ENCODE data around the gene OVOL3. TPM values are rescaled to one million over a fixed set of nuclear protein-coding genes. Genes with fewer than 3 reads are reported as not detected.

The OVOL3 gene
- total RNA-seq, 6 donors from 2014 or later, result not detected

DNA sequence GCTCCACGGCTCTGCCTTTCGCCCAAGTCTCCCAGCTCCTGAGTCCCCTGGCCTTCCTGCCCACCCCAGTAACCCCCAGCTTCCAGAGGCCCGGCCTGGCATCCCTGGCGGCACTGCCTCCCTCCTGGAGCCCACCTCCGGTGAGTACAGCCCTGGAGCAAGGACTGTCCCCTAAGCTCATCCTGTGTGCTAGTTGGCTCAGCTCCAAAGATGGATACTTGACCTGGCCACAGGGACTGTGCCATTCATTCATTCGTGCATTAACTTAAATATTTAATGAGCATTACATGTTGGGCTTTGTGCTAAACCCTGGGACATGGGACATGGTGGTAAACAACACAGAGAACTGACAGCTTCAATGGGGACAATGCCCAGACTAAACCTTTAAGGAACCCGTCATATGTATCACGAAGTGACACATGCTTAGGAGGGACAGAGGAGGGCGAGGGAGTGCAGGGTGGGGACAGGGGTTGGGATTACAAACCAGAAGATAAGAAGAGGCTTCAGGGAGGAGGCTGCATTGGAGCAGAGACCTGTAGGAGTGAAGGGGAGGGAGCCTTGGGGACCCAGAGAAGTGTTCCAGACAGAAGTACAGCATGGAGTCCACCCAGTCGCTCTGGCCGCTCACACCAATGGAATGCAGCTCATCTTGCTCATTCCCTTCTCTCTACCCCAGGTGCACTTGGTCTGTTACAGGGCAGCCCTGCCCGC, 6.9 kb upstream of the OVOL3 start:
- no peaks in the 10 kb centered on the region for H3K9me3 ChIP-seq
- H3K27me3 ChIP-seq, result no peaks in the 10 kb centered on the region
- H3K27ac ChIP-seq, result no peak overlapping the region
- H3K4me1 ChIP-seq, result peaks cover 0 to 7% (median 0%) of the 10 kb centered on the region in 4 donors
- H3K36me3 ChIP-seq, result peaks cover 0 to 15% (median 6%) of the 10 kb centered on the region in 4 donors
- no peak overlapping the region for H3K4me3 ChIP-seq
- TF ChIP-seq EP300 (IDR thresholded peaks at IDR 0.05) (no peak), POLR2AphosphoS5 (IDR thresholded peaks at IDR 0.05) (no peak), POLR2A (IDR thresholded peaks at IDR 0.05) (no peak)
- TF ChIP-seq, protein P1, sequence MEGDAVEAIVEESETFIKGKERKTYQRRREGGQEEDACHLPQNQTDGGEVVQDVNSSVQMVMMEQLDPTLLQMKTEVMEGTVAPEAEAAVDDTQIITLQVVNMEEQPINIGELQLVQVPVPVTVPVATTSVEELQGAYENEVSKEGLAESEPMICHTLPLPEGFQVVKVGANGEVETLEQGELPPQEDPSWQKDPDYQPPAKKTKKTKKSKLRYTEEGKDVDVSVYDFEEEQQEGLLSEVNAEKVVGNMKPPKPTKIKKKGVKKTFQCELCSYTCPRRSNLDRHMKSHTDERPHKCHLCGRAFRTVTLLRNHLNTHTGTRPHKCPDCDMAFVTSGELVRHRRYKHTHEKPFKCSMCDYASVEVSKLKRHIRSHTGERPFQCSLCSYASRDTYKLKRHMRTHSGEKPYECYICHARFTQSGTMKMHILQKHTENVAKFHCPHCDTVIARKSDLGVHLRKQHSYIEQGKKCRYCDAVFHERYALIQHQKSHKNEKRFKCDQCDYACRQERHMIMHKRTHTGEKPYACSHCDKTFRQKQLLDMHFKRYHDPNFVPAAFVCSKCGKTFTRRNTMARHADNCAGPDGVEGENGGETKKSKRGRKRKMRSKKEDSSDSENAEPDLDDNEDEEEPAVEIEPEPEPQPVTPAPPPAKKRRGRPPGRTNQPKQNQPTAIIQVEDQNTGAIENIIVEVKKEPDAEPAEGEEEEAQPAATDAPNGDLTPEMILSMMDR (IDR thresholded peaks at IDR 0.05), result no peak
- 91 to 98% methylated on average over 9 to 12 of the region's 12 CpGs for WGBS, 2 donors
- ATAC-seq (ENCODE audit: low FRiP score in 2 of 2) (no peak), DNase-seq (no peak)

DNA sequence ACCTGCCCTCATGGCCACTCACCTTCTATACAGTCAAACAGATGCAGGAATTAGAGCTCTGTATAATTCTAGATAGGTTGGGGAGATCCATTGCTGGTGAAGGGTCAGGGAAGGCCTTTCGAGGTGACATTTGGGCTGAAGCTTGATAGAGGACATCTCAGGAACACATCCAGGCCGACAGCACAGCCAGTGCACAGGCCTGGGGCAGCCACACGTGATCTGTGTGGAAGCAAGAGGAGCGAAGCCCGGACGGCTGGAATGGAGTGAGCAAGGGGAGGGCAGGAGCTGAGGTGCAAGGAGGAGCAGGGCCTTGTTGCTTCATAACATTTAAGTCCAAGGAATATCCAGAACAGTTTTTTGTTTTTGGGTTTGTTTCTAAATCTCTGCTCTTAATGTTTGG, 4.5 kb upstream of the OVOL3 start:
- DNase-seq, result no peak
- TF ChIP-seq, protein P1 (IDR thresholded peaks at IDR 0.05), result no peak
- TF ChIP-seq POLR2A (IDR thresholded peaks at IDR 0.05) (no peak), POLR2AphosphoS5 (IDR thresholded peaks at IDR 0.05) (no peak), EP300 (IDR thresholded peaks at IDR 0.05) (no peak)
- H3K4me3 ChIP-seq, result no peak overlapping the region
- WGBS, 2 donors, result 87 to 91% methylated on average over 6 of the region's 6 CpGs
- no peaks in the 10 kb centered on the region for H3K27me3 ChIP-seq
- no peak for ATAC-seq (ENCODE audit: low FRiP score in 2 of 2)
- H3K36me3 ChIP-seq, result peaks cover 0 to 25% (median 15%) of the 10 kb centered on the region in 4 donors
- no peaks in the 10 kb centered on the region for H3K9me3 ChIP-seq
- no peaks in the 10 kb centered on the region for H3K4me1 ChIP-seq
- H3K27ac ChIP-seq, result no peak overlapping the region

DNA sequence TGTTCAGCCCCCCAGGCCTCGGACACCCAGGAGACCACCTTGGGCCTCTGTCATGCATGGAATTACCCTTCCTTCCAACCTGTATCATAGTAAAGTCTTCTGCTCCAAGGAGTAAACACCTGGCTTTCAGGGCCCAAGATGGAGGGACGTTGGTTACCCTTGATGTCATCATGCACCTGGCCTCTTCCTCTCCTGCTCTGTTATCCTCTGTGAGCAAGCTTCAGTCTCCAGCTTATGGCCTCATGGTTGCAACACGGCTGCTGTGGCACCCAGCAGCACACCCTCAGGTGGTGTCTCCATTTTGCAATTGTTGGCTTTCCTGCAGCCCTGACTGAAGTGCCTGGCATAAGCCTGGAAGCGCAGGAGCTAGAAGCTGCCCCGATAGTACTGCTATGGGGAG, 4.0 kb upstream of the OVOL3 start:
- H3K4me1 ChIP-seq, result no peaks in the 10 kb centered on the region
- H3K4me3 ChIP-seq, result no peak overlapping the region
- no peaks in the 10 kb centered on the region for H3K27me3 ChIP-seq
- 88 to 95% methylated on average over 2 to 4 of the region's 5 CpGs for WGBS, 2 donors
- H3K27ac ChIP-seq, result no peak overlapping the region
- DNase-seq, result no peak
- TF ChIP-seq EP300 (IDR thresholded peaks at IDR 0.05), result no peak
- TF ChIP-seq POLR2AphosphoS5 (IDR thresholded peaks at IDR 0.05), result no peak
- no peak for TF ChIP-seq POLR2A (IDR thresholded peaks at IDR 0.05)
- TF ChIP-seq, protein P1 (IDR thresholded peaks at IDR 0.05), result no peak
- no peaks in the 10 kb centered on the region for H3K9me3 ChIP-seq
- no peak for ATAC-seq (ENCODE audit: low FRiP score in 2 of 2)
- H3K36me3 ChIP-seq, result peaks cover 0 to 30% (median 17%) of the 10 kb centered on the region in 4 donors

DNA sequence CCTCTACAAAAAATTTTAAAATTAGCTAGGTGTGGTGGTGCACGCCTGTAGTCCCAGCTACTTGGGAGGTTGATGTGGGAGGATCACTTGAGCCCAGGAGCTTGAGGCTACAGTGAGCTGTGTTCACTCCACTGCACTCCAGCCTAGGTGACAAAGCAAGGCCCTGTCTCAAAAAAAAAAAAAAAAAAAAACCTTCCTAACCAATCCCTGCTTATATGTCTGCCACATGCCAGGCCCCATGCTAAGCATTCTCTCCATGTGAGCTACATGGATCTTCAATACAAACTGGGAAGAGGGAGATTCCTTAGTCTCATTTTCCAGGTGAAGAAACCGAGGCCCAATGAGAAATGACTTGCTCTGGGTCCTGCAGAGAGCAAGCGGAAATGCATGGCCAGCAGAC, 2.3 kb upstream of the OVOL3 start:
- H3K9me3 ChIP-seq, result no peaks in the 10 kb centered on the region
- no peak for TF ChIP-seq EP300 (IDR thresholded peaks at IDR 0.05)
- TF ChIP-seq, protein P1 (IDR thresholded peaks at IDR 0.05), result no peak
- TF ChIP-seq POLR2AphosphoS5 (IDR thresholded peaks at IDR 0.05), result no peak
- H3K4me3 ChIP-seq, result no peak overlapping the region
- ATAC-seq (ENCODE audit: low FRiP score in 2 of 2) (no peak), DNase-seq (no peak)
- WGBS, 2 donors, result 86 to 97% methylated on average over 3 of the region's 3 CpGs
- no peak overlapping the region for H3K27ac ChIP-seq
- H3K27me3 ChIP-seq, result no peaks in the 10 kb centered on the region
- peaks cover 3 to 7% (median 4%) of the 10 kb centered on the region in 4 donors for H3K4me1 ChIP-seq
- peaks cover 0 to 47% (median 24%) of the 10 kb centered on the region in 4 donors for H3K36me3 ChIP-seq

DNA sequence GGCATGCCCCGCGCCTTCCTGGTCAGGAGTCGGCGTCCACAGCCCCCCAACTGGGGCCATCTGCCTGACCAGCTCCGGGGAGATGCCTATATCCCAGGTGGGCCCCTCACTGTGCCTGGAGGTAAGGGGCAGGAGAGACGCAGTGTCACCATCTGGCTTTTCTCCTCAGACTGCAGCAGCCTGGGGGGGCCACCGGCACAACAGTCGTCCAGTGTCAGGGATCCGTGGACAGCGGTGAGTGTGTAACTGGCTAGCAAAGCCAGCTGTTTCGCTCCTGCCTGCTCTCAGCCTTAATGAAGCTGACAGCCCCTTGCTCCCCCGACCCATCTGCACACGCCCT, 227 bp downstream of the OVOL3 start:
- WGBS, 2 donors, result 79 to 90% methylated on average over 6 to 13 of the region's 13 CpGs
- DNase-seq (no peak), ATAC-seq (ENCODE audit: low FRiP score in 2 of 2) (no peak)
- H3K27me3 ChIP-seq, result no peaks in the 10 kb centered on the region
- H3K27ac ChIP-seq, result no peak overlapping the region
- H3K4me1 ChIP-seq, result peaks cover 14 to 20% (median 15%) of the 10 kb centered on the region in 4 donors
- H3K4me3 ChIP-seq, result no peak overlapping the region
- TF ChIP-seq POLR2AphosphoS5 (IDR thresholded peaks at IDR 0.05), result no peak
- TF ChIP-seq, protein P1 (IDR thresholded peaks at IDR 0.05), result no peak
- no peak for TF ChIP-seq EP300 (IDR thresholded peaks at IDR 0.05)
- no peak for TF ChIP-seq POLR2A (IDR thresholded peaks at IDR 0.05)
- peaks cover 0 to 39% (median 20%) of the 10 kb centered on the region in 4 donors for H3K36me3 ChIP-seq
- no peaks in the 10 kb centered on the region for H3K9me3 ChIP-seq
